GM12872 (cell line): ENCODE data around the gene C19orf67.

Experiments
- TF ChIP-seq, protein P1 (sequence below): IDR thresholded peaks from 3 replicates; pipeline ENCODE4 v1.5.1; 2011; ENCODE audit warnings: low read depth, mild to moderate bottlenecking, low read length, moderate library complexity; ENCODE audit not compliant: insufficient read depth

C19orf67 gene

GRCh38 chr19:14085309-14085995 is at the start of gene C19orf67:
Gene C19orf67 (minus strand): TSS chr19:14085783. CDS start chr19:14085627, 156 bp downstream.
- TF ChIP-seq, protein P1, sequence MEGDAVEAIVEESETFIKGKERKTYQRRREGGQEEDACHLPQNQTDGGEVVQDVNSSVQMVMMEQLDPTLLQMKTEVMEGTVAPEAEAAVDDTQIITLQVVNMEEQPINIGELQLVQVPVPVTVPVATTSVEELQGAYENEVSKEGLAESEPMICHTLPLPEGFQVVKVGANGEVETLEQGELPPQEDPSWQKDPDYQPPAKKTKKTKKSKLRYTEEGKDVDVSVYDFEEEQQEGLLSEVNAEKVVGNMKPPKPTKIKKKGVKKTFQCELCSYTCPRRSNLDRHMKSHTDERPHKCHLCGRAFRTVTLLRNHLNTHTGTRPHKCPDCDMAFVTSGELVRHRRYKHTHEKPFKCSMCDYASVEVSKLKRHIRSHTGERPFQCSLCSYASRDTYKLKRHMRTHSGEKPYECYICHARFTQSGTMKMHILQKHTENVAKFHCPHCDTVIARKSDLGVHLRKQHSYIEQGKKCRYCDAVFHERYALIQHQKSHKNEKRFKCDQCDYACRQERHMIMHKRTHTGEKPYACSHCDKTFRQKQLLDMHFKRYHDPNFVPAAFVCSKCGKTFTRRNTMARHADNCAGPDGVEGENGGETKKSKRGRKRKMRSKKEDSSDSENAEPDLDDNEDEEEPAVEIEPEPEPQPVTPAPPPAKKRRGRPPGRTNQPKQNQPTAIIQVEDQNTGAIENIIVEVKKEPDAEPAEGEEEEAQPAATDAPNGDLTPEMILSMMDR, result no peak

- TF ChIP-seq, protein P1, result no peak
Measured at GRCh38 chr19:14135355-14135754, 49.8 kb upstream of the C19orf67 start.

- TF ChIP-seq, protein P1, result no peak
Measured at GRCh38 chr19:14127929-14128509, 42.4 kb upstream of the C19orf67 start.

- TF ChIP-seq, protein P1, result no peak
Measured at GRCh38 chr19:14127176-14127575, 41.6 kb upstream of the C19orf67 start.

GRCh38 chr19:14122924-14123323 is 37.3 kb upstream of the C19orf67 start:
- TF ChIP-seq, protein P1, result no peak

DNA sequence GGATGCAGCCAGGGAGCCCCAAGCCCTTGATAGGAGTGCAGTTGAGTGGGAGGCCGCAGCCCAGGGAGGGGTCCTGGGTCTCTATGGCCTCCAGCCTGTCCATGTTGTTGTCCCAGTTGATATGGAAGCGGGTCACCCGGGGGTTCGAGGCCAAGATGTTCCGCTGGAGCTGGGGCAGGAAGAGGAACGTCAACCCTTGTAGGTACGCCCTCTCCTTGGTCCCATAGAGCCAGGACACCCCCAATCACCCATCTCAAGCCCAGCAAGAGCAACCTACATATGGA is 34.9 kb upstream of the C19orf67 start:
- TF ChIP-seq, protein P1, result no peak

- TF ChIP-seq, protein P1, result no peak
Measured at GRCh38 chr19:14119644-14120496, 34.3 kb upstream of the C19orf67 start.
